GM23338 (cell line): Measurements from ENCODE around the gene OFD1. TPM values are rescaled to one million over a fixed set of nuclear protein-coding genes. Genes with fewer than 3 reads are reported as not detected.

Source experiments
- CREB1 ChIP-seq: fragments of 250-450 bp; sonication (Bioruptor Pico); IDR thresholded peaks from 2 replicates; pipeline ENCODE4 v1.5.0; 2020; ENCODE audit warnings: low read depth, mild to moderate bottlenecking, moderate library complexity
- ETS1 ChIP-seq: IDR thresholded peaks from 2 replicates; pipeline ENCODE4 v1.6.1; 2016; ENCODE audit warnings: antibody characterized with exemption
- NANOG ChIP-seq: IDR thresholded peaks from 2 replicates; pipeline ENCODE4 v1.6.1; 2016; ENCODE audit warnings: antibody characterized with exemption, borderline replicate concordance
- POLR2AphosphoS5 ChIP-seq: IDR thresholded peaks from 2 replicates; pipeline ENCODE4 v1.6.1; 2016; ENCODE audit warnings: antibody characterized with exemption, low read depth
- REST ChIP-seq: IDR thresholded peaks from one replicate; pipeline ENCODE4 v1.6.1; 2018; ENCODE audit warnings: antibody characterized with exemption; ENCODE audit not compliant: unreplicated experiment
- ZNF114 ChIP-seq: fragments of 250-450 bp; sonication (Bioruptor Pico); IDR thresholded peaks from 2 replicates; pipeline ENCODE4 v1.5.0; 2020; ENCODE audit warnings: mild to moderate bottlenecking, moderate library complexity
- ZNF462 ChIP-seq: fragments of 250-450 bp; sonication (Bioruptor Pico); IDR thresholded peaks from 2 replicates; pipeline ENCODE4 v1.5.0; 2020; ENCODE audit warnings: mild to moderate bottlenecking, moderate library complexity
- polyA plus RNA-seq: library from polyadenylated mRNA; unstranded; fragments of >200 nt; fragmentation: Nextera tagmentation; extraction: Ambion mirVana; gene quantifications from 2 replicates; pipeline ENCODE4 v1.2.1, GENCODE V29; 2016
- total RNA-seq: library from RNA; depleted of rRNA; stranded (reverse); fragments of >200 nt; shearing (Covaris generic); gene quantifications from 2 replicates; pipeline ENCODE4 v1.2.3, GENCODE V29; 2014

The OFD1 gene
- total and polyA plus RNA-seq, 2 experiments from 2014 or later: 21.2 to 55.0 TPM

- TF ChIP-seq ZNF462 (no peak), POLR2AphosphoS5 (no peak), REST (no peak), CREB1 (CRISPR knock-in tag) (no peak), ETS1 (no peak), ZNF114 (CRISPR knock-in tag) (no peak), NANOG (no peak)
Measured at GRCh38 chrX:13794417-13794816, 59.9 kb downstream of the OFD1 start (continued).
